Activated CD8-positive, alpha-beta memory T cell treated with anti-CD3 and anti-CD28 coated beads for 4 hours (primary cell): ENCODE results near the gene GCH1.
A peak's percentile ranks its signal among the peaks of the same experiment; 100 is the strongest.
"Not testable (repeated sequence)": the region's sequence is repeated elsewhere in the genome, so short reads cannot be mapped to it uniquely, and the experiment has no call there.

Experiments
- DNase-seq, 2 donors: peaks; one replicate each; pipeline ENCODE4 v3.0.0-alpha.2; 2020; ENCODE audit warnings: low read depth in 2 of 2

Gene GCH1

GRCh38 chr14:54822685-54823084 is 79.9 kb downstream of the GCH1 start:
- no peak for DNase-seq

- no peak for DNase-seq
Observed at GRCh38 chr14:54818201-54819133, 84.2 kb downstream of the GCH1 start.

GRCh38 chr14:54817506-54817905 is 85.1 kb downstream of the GCH1 start:
- DNase-seq: no peak

GRCh38 chr14:54816450-54816849 is 86.2 kb downstream of the GCH1 start:
- DNase-seq: no peak

- no peak for DNase-seq
Observed at GRCh38 chr14:54815515-54815914, 87.1 kb downstream of the GCH1 start.

GRCh38 chr14:54815016-54815415 is 87.6 kb downstream of the GCH1 start:
- no peak for DNase-seq

- DNase-seq: no peak
Observed at GRCh38 chr14:54814076-54814475, 88.5 kb downstream of the GCH1 start.

GRCh38 chr14:54813081-54813480 is 89.5 kb downstream of the GCH1 start:
- no peak for DNase-seq

GRCh38 chr14:54812617-54813016 is 90.0 kb downstream of the GCH1 start:
- DNase-seq: no peak

- DNase-seq: no peak
Observed at GRCh38 chr14:54809767-54810166, 92.9 kb downstream of the GCH1 start.

- no peak for DNase-seq
Observed at GRCh38 chr14:54808326-54809161, 94.1 kb downstream of the GCH1 start.

GRCh38 chr14:54807881-54808280 is 94.7 kb downstream of the GCH1 start:
- DNase-seq: no peak

- no peak for DNase-seq
Observed at GRCh38 chr14:54807428-54807827, 95.2 kb downstream of the GCH1 start.

- DNase-seq: no peak
Observed at GRCh38 chr14:54806616-54807015, 96.0 kb downstream of the GCH1 start.

GRCh38 chr14:54805445-54806322 is 96.9 kb downstream of the GCH1 start:
- DNase-seq: peak; percentile 34 to 49

- DNase-seq: no peak
Observed at GRCh38 chr14:54805070-54805444, 97.6 kb downstream of the GCH1 start.

- no peak for DNase-seq
Observed at GRCh38 chr14:54804538-54805041, 98.0 kb downstream of the GCH1 start.

GRCh38 chr14:54803926-54804537 is 98.6 kb downstream of the GCH1 start:
- DNase-seq: no peak

GRCh38 chr14:54803396-54803795 is 99.2 kb downstream of the GCH1 start:
- no peak for DNase-seq

GRCh38 chr14:54801482-54801881 is 101.1 kb downstream of the GCH1 start:
- not testable (repeated sequence) for DNase-seq

- no peak for DNase-seq
Observed at GRCh38 chr14:54798465-54799124, 104.0 kb downstream of the GCH1 start.
